Stimulated activated CD8-positive, alpha-beta memory T cell treated with anti-CD3 and anti-CD28 coated beads, Interleukin-12 subunit alpha, Interleukin-12 subunit beta, amount 100 ng/mL, for 1 hour (primary cell): ENCODE results near the gene DYNLT2B.
"Not testable (repeated sequence)": the region's sequence is repeated elsewhere in the genome, so short reads cannot be mapped to it uniquely, and the experiment has no call there.

Experiments used
- DNase-seq: peaks from one replicate; pipeline ENCODE4 v3.0.0-alpha.2; 2020; ENCODE audit warnings: low read depth

The DYNLT2B gene

GRCh38 chr3:196270499-196270898 is 47.5 kb downstream of the DYNLT2B start:
- no peak for DNase-seq

- DNase-seq = no peak
Measured at GRCh38 chr3:196268284-196269163, 49.5 kb downstream of the DYNLT2B start.

DNA sequence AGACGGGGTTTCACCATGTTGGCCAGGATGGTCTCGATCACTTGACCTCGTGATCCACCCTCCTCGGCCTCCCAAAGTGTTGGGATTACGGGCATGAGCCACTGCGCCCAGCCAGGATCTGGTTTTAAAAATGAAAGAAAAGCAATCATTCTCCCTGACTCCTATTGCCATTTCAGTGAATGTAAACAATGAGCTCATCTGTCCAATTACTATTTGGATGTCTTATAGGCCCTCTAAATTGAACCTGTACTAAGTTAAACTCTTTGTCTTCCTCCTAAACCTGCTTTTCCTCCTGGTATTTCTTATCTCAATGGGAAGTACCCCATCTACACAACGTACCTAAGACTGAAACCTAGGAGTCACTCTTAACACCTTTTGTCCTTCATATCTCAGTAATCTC is 54.2 kb downstream of the DYNLT2B start:
- DNase-seq = no peak

DNA sequence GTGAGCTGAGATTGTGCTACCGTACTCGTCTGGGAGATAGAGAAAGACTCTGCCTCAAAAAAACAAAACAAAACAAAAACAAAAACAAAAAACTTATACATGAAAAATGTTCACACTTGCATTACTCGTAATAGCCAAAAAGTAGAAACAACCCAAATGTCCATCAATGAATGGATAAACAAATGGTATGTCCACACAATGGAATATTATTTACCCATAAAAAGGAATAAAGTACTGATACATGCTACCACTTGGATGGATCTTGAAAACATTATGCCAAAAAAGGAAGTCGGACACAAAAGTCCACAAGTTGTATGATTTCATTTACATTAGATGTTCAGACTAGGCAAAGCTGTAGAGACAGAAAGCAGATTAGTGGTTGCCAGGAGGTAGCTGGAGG is 57.3 kb downstream of the DYNLT2B start:
- DNase-seq = no peak

- DNase-seq = no peak
Measured at GRCh38 chr3:196255776-196256175, 62.3 kb downstream of the DYNLT2B start.

GRCh38 chr3:196254376-196255283 is 63.4 kb downstream of the DYNLT2B start:
- DNase-seq = no peak

GRCh38 chr3:196251918-196252317 is 66.1 kb downstream of the DYNLT2B start:
- no peak for DNase-seq

GRCh38 chr3:196246612-196247308 is 71.3 kb downstream of the DYNLT2B start:
- DNase-seq = no peak

GRCh38 chr3:196244166-196244565 is 73.9 kb downstream of the DYNLT2B start:
- DNase-seq = not testable (repeated sequence)

DNA sequence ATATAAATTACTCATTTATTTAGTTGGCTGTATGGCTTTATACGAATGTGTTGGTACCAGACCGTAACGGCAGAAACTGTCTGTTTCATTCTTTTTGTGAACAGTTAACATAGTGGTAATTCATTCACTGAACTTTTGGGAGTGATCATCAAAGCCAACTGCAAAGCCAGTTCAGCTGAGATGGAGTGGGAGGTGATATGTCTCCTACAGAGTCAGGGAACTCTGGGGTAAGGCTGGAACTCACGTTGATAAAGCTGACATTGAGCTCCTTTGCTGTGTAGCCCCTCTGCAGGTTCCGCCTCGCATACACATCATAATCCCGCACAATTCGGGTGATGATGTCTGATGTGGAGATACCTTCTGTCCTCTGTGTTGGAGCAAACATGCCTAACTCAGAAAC is 76.3 kb downstream of the DYNLT2B start:
- DNase-seq = no peak
